Measurements from ENCODE around the gene MYBPC3. TPM values are rescaled to one million over a fixed set of nuclear protein-coding genes. Genes with fewer than 3 reads are reported as not detected.

The MYBPC3 gene
- total RNA-seq, 1 experiment from 2014 or later: 0.07 TPM

DNA sequence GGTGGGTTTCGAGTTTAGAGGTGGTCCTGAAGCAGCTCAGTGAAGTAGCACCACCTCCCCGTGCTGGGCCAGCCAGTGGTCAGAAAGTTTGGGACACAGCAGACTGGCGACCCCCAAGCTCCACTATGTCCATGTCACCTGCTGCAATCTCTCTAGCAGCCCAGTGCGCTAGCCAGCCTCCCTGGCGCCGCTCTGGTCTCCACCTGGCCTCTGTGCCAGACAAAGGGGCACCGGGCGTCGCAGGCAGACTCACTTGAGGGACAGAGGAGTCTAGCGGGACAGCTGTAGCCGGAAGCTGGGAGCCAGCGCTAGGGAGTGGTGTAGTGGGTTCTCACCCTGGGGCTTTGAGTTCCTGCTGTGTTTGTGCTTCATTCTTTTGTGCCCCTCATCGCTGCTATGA, 25.5 kb downstream of the MYBPC3 start (continued):
- no peak for TF ChIP-seq ATF2 (CRISPR knock-in tag; IDR thresholded peaks at IDR 0.05; ENCODE audit: borderline replicate concordance, low read depth)
- TF ChIP-seq, protein P1, sequence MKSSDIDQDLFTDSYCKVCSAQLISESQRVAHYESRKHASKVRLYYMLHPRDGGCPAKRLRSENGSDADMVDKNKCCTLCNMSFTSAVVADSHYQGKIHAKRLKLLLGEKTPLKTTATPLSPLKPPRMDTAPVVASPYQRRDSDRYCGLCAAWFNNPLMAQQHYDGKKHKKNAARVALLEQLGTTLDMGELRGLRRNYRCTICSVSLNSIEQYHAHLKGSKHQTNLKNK (CRISPR knock-in tag; IDR thresholded peaks at IDR 0.05): no peak
- no peak for TF ChIP-seq MXD4 (CRISPR knock-in tag; IDR thresholded peaks at IDR 0.05; ENCODE audit: borderline replicate concordance)
- TF ChIP-seq ZBTB21 (CRISPR knock-in tag; IDR thresholded peaks at IDR 0.05; ENCODE audit: borderline replicate concordance): no peak

- ATAC-seq: no peak
- Mint-ChIP-seq H3K4me1 (no peaks in the 10 kb centered on the region), H3K4me3 (no peak overlapping the region), H3K27ac (no peak overlapping the region), H3K9me3 (no peaks in the 10 kb centered on the region), H3K36me3 (peaks cover 21% of the 10 kb centered on the region), H3K27me3 (ENCODE audit: low read depth) (no peaks in the 10 kb centered on the region)
- TF ChIP-seq, protein P2, sequence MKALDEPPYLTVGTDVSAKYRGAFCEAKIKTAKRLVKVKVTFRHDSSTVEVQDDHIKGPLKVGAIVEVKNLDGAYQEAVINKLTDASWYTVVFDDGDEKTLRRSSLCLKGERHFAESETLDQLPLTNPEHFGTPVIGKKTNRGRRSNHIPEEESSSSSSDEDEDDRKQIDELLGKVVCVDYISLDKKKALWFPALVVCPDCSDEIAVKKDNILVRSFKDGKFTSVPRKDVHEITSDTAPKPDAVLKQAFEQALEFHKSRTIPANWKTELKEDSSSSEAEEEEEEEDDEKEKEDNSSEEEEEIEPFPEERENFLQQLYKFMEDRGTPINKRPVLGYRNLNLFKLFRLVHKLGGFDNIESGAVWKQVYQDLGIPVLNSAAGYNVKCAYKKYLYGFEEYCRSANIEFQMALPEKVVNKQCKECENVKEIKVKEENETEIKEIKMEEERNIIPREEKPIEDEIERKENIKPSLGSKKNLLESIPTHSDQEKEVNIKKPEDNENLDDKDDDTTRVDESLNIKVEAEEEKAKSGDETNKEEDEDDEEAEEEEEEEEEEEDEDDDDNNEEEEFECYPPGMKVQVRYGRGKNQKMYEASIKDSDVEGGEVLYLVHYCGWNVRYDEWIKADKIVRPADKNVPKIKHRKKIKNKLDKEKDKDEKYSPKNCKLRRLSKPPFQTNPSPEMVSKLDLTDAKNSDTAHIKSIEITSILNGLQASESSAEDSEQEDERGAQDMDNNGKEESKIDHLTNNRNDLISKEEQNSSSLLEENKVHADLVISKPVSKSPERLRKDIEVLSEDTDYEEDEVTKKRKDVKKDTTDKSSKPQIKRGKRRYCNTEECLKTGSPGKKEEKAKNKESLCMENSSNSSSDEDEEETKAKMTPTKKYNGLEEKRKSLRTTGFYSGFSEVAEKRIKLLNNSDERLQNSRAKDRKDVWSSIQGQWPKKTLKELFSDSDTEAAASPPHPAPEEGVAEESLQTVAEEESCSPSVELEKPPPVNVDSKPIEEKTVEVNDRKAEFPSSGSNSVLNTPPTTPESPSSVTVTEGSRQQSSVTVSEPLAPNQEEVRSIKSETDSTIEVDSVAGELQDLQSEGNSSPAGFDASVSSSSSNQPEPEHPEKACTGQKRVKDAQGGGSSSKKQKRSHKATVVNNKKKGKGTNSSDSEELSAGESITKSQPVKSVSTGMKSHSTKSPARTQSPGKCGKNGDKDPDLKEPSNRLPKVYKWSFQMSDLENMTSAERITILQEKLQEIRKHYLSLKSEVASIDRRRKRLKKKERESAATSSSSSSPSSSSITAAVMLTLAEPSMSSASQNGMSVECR (CRISPR knock-in tag; IDR thresholded peaks at IDR 0.05; ENCODE audit: borderline replicate concordance): no peak
- TF ChIP-seq MXD4 (CRISPR knock-in tag; IDR thresholded peaks at IDR 0.05; ENCODE audit: borderline replicate concordance): no peak
- no peak for TF ChIP-seq CREB1 (CRISPR knock-in tag; IDR thresholded peaks at IDR 0.05)
- no peak for TF ChIP-seq NFYB (CRISPR knock-in tag; conservative IDR thresholded peaks at IDR 0.05; ENCODE audit: low read depth)
- TF ChIP-seq, protein P3, sequence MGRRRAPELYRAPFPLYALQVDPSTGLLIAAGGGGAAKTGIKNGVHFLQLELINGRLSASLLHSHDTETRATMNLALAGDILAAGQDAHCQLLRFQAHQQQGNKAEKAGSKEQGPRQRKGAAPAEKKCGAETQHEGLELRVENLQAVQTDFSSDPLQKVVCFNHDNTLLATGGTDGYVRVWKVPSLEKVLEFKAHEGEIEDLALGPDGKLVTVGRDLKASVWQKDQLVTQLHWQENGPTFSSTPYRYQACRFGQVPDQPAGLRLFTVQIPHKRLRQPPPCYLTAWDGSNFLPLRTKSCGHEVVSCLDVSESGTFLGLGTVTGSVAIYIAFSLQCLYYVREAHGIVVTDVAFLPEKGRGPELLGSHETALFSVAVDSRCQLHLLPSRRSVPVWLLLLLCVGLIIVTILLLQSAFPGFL (CRISPR knock-in tag; IDR thresholded peaks at IDR 0.05; ENCODE audit: borderline replicate concordance): no peak
- TF ChIP-seq JAZF1 (CRISPR knock-in tag; IDR thresholded peaks at IDR 0.05): no peak
- TF ChIP-seq MAX (CRISPR knock-in tag; IDR thresholded peaks at IDR 0.05): no peak
- no peak for TF ChIP-seq SMAD4 (CRISPR knock-in tag; IDR thresholded peaks at IDR 0.05)
- TF ChIP-seq FOXP1 (CRISPR knock-in tag; IDR thresholded peaks at IDR 0.05; ENCODE audit: borderline replicate concordance): no peak
- no peak for TF ChIP-seq ZBTB21 (CRISPR knock-in tag; IDR thresholded peaks at IDR 0.05; ENCODE audit: borderline replicate concordance)
- TF ChIP-seq TEAD4 (CRISPR knock-in tag; IDR thresholded peaks at IDR 0.05): no peak
- no peak for TF ChIP-seq CTCF (IDR thresholded peaks at IDR 0.05)
- TF ChIP-seq AFF4 (CRISPR knock-in tag; IDR thresholded peaks at IDR 0.05; ENCODE audit: borderline replicate concordance): no peak
- TF ChIP-seq ZNF232 (CRISPR knock-in tag; IDR thresholded peaks at IDR 0.05): no peak
- TF ChIP-seq ATF1 (CRISPR knock-in tag; IDR thresholded peaks at IDR 0.05): no peak
- TF ChIP-seq, protein P4, sequence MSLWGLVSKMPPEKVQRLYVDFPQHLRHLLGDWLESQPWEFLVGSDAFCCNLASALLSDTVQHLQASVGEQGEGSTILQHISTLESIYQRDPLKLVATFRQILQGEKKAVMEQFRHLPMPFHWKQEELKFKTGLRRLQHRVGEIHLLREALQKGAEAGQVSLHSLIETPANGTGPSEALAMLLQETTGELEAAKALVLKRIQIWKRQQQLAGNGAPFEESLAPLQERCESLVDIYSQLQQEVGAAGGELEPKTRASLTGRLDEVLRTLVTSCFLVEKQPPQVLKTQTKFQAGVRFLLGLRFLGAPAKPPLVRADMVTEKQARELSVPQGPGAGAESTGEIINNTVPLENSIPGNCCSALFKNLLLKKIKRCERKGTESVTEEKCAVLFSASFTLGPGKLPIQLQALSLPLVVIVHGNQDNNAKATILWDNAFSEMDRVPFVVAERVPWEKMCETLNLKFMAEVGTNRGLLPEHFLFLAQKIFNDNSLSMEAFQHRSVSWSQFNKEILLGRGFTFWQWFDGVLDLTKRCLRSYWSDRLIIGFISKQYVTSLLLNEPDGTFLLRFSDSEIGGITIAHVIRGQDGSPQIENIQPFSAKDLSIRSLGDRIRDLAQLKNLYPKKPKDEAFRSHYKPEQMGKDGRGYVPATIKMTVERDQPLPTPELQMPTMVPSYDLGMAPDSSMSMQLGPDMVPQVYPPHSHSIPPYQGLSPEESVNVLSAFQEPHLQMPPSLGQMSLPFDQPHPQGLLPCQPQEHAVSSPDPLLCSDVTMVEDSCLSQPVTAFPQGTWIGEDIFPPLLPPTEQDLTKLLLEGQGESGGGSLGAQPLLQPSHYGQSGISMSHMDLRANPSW (CRISPR knock-in tag; conservative IDR thresholded peaks at IDR 0.05; ENCODE audit: low read depth): no peak
- TF ChIP-seq MYBL2 (CRISPR knock-in tag; IDR thresholded peaks at IDR 0.05): no peak
- DNase-seq (ENCODE audit: low spot score): no peak
- ChIA-PET CTCF (interaction anchor here (1.1 kb wide), 1 partner anchor 29 kb away, joined by 4 read pairs; no protein-coding TSS in a partner anchor), POLR2A (no interaction called here)
Measured at GRCh38 chr11:47326198-47326597, 26.3 kb downstream of the MYBPC3 start.

Data from WTC11 (cell line).